ENCODE results near the gene CACNA1S. TPM values are rescaled to one million over a fixed set of nuclear protein-coding genes. Genes with fewer than 3 reads are reported as not detected.

Gene CACNA1S
- total RNA-seq, 1 donor from 2014 or later, result 0.55 TPM

DNA sequence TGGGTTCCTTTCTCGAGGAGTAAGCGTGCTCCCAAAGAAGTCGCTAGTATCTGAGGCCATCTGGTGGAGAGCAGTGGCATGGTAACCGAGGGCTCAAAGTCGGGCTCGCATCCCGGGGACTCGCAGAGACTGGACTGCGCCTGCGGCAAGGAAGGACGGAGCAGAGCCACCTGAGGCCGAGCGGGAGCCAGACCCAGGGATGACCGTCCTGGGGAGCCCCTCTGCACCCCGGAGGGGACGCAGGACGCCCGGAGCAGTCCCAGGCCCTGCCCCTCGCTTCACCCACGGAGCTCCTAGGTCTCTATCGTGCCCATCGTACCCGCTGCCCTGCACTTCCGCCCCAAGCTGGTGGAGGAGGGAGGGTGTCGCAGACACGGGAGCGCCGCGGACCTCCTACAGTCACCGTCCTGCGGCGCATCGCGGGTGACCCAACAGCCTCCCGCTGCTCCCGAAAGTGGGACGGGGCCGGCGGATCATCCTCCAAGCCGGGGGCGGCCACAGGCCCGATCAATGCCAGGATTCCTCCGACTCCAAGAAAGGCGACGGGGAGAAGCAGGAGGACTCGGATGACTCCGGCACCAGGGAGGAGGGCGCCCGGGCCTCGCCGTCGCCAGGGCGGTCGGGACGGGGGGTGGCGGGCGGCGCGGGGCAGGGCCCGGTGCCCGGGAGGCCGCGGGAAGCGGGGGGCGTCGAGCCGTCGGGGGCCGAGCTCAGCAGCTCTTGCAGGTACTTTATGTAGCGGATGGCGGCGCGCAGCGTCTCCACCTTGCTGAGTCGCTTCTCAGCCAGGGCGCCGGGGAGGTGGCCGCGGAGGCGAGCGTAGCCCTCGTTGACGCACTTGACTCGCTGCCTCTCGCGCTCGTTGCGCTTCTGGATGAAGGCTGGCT, 2.3 kb upstream of the CACNA1S start:
- TF ChIP-seq, protein P1, sequence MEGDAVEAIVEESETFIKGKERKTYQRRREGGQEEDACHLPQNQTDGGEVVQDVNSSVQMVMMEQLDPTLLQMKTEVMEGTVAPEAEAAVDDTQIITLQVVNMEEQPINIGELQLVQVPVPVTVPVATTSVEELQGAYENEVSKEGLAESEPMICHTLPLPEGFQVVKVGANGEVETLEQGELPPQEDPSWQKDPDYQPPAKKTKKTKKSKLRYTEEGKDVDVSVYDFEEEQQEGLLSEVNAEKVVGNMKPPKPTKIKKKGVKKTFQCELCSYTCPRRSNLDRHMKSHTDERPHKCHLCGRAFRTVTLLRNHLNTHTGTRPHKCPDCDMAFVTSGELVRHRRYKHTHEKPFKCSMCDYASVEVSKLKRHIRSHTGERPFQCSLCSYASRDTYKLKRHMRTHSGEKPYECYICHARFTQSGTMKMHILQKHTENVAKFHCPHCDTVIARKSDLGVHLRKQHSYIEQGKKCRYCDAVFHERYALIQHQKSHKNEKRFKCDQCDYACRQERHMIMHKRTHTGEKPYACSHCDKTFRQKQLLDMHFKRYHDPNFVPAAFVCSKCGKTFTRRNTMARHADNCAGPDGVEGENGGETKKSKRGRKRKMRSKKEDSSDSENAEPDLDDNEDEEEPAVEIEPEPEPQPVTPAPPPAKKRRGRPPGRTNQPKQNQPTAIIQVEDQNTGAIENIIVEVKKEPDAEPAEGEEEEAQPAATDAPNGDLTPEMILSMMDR (IDR thresholded peaks at IDR 0.05), result peak; percentile 80
- DNase-seq (peak; percentile 93), ATAC-seq (peak; percentile 96)
- intact Hi-C loops (cut with DNase I), result loop anchor here (10.0 kb wide), 1 partner anchor 140 kb away; no protein-coding TSS in a partner anchor
- H3K36me3 ChIP-seq, result no peaks in the 10 kb centered on the region
- peak overlapping the region; percentile 74 for H3K27ac ChIP-seq
- no peaks in the 10 kb centered on the region for H3K9me3 ChIP-seq
- H3K4me1 ChIP-seq, result peaks cover 2% of the 10 kb centered on the region
- H3K27me3 ChIP-seq, result peaks cover 3% of the 10 kb centered on the region
- H3K4me3 ChIP-seq, result peak overlapping the region; percentile 63

DNA sequence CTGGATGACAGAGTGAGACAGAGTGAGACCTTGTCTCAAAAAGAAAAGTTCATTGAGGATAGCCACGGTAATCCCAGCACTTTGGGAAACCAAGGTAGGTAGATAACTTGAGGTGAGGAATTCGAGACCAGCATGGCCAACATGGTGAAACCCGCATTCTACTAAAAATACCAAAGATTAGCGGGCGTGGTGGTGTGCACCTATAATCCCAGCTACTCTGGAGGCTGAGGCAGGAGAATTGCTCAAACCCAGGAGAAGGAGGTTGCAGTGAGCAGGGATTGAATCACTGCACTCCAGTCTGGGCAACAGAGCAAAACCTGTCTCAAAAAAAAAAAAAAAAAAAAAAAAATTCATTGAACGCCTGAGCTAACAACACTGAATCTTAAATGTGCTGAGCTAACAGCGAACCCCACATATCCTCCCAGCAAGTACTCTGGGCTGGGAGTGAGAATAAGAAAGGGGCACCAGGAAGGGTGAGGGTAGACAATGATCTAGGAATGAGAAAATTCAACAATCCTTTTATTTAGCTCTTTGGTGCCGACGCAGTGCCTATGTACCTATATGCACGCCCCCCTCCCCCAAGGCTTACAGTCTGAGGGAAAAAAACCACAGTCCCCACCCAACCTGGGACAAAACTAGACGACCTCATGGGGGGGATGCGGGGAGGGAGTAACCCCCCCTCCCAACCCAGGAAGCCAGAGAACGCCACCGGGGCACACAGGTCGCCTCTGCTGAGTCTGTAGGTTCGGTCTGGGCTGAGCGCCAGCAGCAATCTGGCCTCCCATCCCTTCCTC, 1.4 kb upstream of the CACNA1S start:
- no peaks in the 10 kb centered on the region for H3K9me3 ChIP-seq
- H3K27me3 ChIP-seq, result peaks cover 3% of the 10 kb centered on the region
- TF ChIP-seq, protein P1 (IDR thresholded peaks at IDR 0.05), result no peak
- H3K4me3 ChIP-seq, result peak overlapping the region; percentile 63
- DNase-seq, result no peak
- no peak overlapping the region for H3K27ac ChIP-seq
- H3K4me1 ChIP-seq, result no peaks in the 10 kb centered on the region
- H3K36me3 ChIP-seq, result no peaks in the 10 kb centered on the region
- no peak for ATAC-seq
- intact Hi-C loops (cut with DNase I), result loop anchor here (10.0 kb wide), 1 partner anchor 139 kb away; no protein-coding TSS in a partner anchor

DNA sequence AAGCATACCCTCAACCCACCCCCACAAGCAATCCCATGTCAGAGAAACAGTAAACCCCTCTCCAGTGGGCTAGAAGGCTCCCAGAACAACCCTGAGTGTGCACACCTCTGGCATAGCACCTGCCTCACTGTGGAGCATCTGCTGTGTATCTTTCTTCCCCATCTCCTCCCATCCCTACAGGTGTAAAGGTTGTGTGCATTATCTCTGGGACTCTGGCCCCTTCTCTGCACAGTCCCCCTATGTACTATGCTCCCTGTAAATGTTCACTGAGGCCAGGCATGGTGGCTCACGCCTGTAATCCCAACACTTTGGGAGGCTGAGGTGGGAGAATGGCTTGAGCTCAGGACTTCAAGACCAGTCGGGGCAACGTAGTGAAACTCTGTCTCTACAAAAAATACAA, 700 bp upstream of the CACNA1S start:
- intact Hi-C loops (cut with DNase I), result loop anchor here (10.0 kb wide), 1 partner anchor 138 kb away; no protein-coding TSS in a partner anchor
- H3K4me3 ChIP-seq, result no peak overlapping the region
- H3K36me3 ChIP-seq, result no peaks in the 10 kb centered on the region
- DNase-seq (no peak), ATAC-seq (no peak)
- no peaks in the 10 kb centered on the region for H3K4me1 ChIP-seq
- H3K27ac ChIP-seq, result no peak overlapping the region
- H3K27me3 ChIP-seq, result peaks cover 3% of the 10 kb centered on the region
- TF ChIP-seq, protein P1 (IDR thresholded peaks at IDR 0.05), result no peak
- no peaks in the 10 kb centered on the region for H3K9me3 ChIP-seq

DNA sequence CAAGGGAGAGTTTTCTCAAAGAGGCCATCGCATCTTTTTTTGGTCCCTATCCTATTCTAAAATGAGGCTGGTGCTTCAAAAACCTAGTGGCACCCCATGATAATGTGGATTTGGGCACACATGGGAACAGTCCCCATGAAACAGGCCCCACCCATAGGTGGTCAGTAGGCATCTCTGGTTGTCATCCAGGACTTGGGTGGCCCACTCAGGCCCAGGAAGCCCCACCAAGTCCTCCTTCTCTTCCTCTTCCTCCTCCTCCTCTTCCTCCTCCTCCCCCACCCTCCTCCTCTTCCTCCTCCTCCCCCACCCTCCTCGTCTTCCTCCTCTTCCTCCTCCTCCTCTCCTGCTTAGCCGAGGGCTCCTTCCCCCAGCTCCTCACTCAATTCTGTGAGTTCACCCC, 554 bp downstream of the CACNA1S start:
- H3K4me1 ChIP-seq, result no peaks in the 10 kb centered on the region
- no peak overlapping the region for H3K27ac ChIP-seq
- H3K4me3 ChIP-seq, result no peak overlapping the region
- H3K36me3 ChIP-seq, result no peaks in the 10 kb centered on the region
- DNase-seq, result no peak
- H3K27me3 ChIP-seq, result peaks cover 3% of the 10 kb centered on the region
- no peaks in the 10 kb centered on the region for H3K9me3 ChIP-seq
- intact Hi-C loops (cut with DNase I), result loop anchor here (10.0 kb wide), 1 partner anchor 137 kb away; no protein-coding TSS in a partner anchor
- no peak for ATAC-seq
- TF ChIP-seq, protein P1 (IDR thresholded peaks at IDR 0.05), result no peak

DNA sequence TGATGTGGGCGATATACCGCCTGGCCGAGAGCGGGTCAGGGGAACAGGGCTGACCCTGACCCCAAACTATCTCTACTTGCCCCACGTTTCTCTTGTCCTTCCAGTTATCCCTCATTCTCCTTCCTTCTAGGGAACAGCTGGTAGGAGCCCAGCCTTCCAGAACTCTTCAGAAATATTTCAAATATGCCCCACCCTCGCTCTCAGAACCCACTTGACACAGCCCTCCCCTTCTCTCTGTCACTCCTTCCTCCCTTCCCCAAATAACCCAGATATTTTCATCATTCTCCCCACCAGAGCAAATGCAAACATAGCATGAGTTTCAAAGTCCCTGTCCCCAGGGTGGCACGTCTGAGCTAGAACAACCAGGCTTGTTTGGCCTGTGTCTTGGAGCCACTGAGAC, 1.1 kb downstream of the CACNA1S start:
- Histone ChIP-seq H3K27me3 (peaks cover 3% of the 10 kb centered on the region), H3K27ac (no peak overlapping the region), H3K36me3 (no peaks in the 10 kb centered on the region), H3K4me3 (no peak overlapping the region), H3K4me1 (no peaks in the 10 kb centered on the region), H3K9me3 (no peaks in the 10 kb centered on the region)
- peak; percentile 13 for ATAC-seq
- DNase-seq, result no peak
- intact Hi-C loops (cut with DNase I), result loop anchor here (10.0 kb wide), 1 partner anchor 136 kb away; no protein-coding TSS in a partner anchor
- TF ChIP-seq, protein P1 (IDR thresholded peaks at IDR 0.05), result no peak

Data from upper lobe of right lung (tissue), 1 donor.